Caco-2 (cell line): ENCODE results near the gene ZFHX3. TPM values are rescaled to one million over a fixed set of nuclear protein-coding genes. Genes with fewer than 3 reads are reported as not detected.

Source experiments
- BruUV-seq: library from RNA; stranded (reverse); fragments of 400-500 nt; replicated peaks from 2 replicates; lab custom pipeline; 2021; lab: Mats Ljungman, UMichigan
- CTCF ChIA-PET: fragments of 300-600 bp; sonication (Branson Sonifier 250); formaldehyde crosslinking; loops from one replicate; lab custom pipeline; 2022; ENCODE audit warnings: antibody characterized with exemption; lab: Charles Lee
- POLR2A ChIA-PET: fragments of 300-600 bp; sonication (Branson Sonifier 250); formaldehyde crosslinking; loops from one replicate; lab custom pipeline; 2022; ENCODE audit warnings: antibody characterized with exemption; lab: Charles Lee
- DNase-seq, 2 experiments: peaks; one replicate each; pipeline versions ENCODE4 v3.0.0 to v3.0.0-alpha.2; 2020 to 2022
- H3K27me3 ChIP-seq: replicated peaks from 2 replicates; pipeline ENCODE4 v1.6.0; 2011; ENCODE audit warnings: low read length; ENCODE audit not compliant: control insufficient read depth, insufficient read depth
- H3K36me3 ChIP-seq: 2 replicates; pipeline ENCODE4 v1.5.1; 2011; ENCODE audit warnings: low read length; ENCODE audit not compliant: control insufficient read depth, insufficient read depth
- H3K4me1 ChIP-seq: fragments of 250-450 bp; sonication (Bioruptor Pico); 2 replicates; pipeline ENCODE4 v1.5.1; 2020; ENCODE audit warnings: mild to moderate bottlenecking
- H3K4me3 ChIP-seq: 2 replicates; pipeline ENCODE4 v1.5.1; 2011; ENCODE audit warnings: low read depth, mild to moderate bottlenecking, control low read depth, low read length
- H3K9me3 ChIP-seq: fragments of 250-450 bp; sonication (Bioruptor Pico); 2 replicates; pipeline ENCODE4 v1.5.1; 2020; ENCODE audit warnings: mild to moderate bottlenecking, moderate library complexity
- H3K27ac Mint-ChIP-seq: one replicate; pipeline ENCODE4 v1.8.0; 2022; ENCODE audit warnings: mixed read lengths; ENCODE audit not compliant: unreplicated experiment
- H3K27me3 Mint-ChIP-seq: one replicate; pipeline ENCODE4 v1.8.0; 2022; ENCODE audit warnings: mixed read lengths; ENCODE audit not compliant: insufficient read depth, unreplicated experiment
- H3K36me3 Mint-ChIP-seq: one replicate; pipeline ENCODE4 v1.8.0; 2022; ENCODE audit warnings: mild to moderate bottlenecking, mixed read lengths; ENCODE audit not compliant: insufficient read depth, unreplicated experiment
- H3K4me1 Mint-ChIP-seq: one replicate; pipeline ENCODE4 v1.8.0; 2022; ENCODE audit warnings: low read depth, mixed read lengths; ENCODE audit not compliant: unreplicated experiment
- H3K4me3 Mint-ChIP-seq: one replicate; pipeline ENCODE4 v1.8.0; 2022; ENCODE audit warnings: mild to moderate bottlenecking, moderate library complexity, mixed read lengths; ENCODE audit not compliant: unreplicated experiment
- H3K9me3 Mint-ChIP-seq: one replicate; pipeline ENCODE4 v1.8.0; 2022; ENCODE audit warnings: mixed read lengths; ENCODE audit not compliant: unreplicated experiment
- CTCF ChIP-seq, 2 experiments: fragments of 200-600 bp in 1 of 2; IDR thresholded peaks; 1 replicate in 1 of 2; 2 replicates in 1 of 2; pipeline versions ENCODE4 v1.5.1 to v1.8.0; 2011 to 2022; ENCODE audit warnings: antibody characterized with exemption in 1 of 2, control low read depth in 1 of 2, inconsistent platforms in 1 of 2, low read depth in 1 of 2, low read length in 1 of 2, mild to moderate bottlenecking in 1 of 2, moderate library complexity in 1 of 2; ENCODE audit not compliant: insufficient read depth in 1 of 2, severe bottlenecking in 1 of 2, unreplicated experiment in 1 of 2
- intact Hi-C: fragments of 100-400 bp; cut with micrococcal nuclease; formaldehyde crosslinking; loops from one replicate; pipeline ENCODE4 v1.10.0; 2022; ENCODE audit not compliant: unreplicated experiment
- total RNA-seq: library from RNA; stranded (reverse); gene quantifications from 2 replicates; pipeline ENCODE4 v1.2.3, GENCODE V29; 2022

ZFHX3 gene
- total RNA-seq, 1 experiment from 2014 or later: 39.9 TPM

GRCh38 chr16:72961115-72961832 is 86.7 kb downstream of the ZFHX3 start:
- peak; percentile 40 to 54 for TF ChIP-seq CTCF (IDR thresholded peaks at IDR 0.05; ENCODE audit: insufficient read depth in 1 of 2, low read depth in 1 of 2, low read length in 1 of 2, severe bottlenecking in 1 of 2, unreplicated experiment in 1 of 2)
- H3K36me3 Mint-ChIP-seq: peaks cover 67% of the 10 kb centered on the region
- no peaks in the 10 kb centered on the region for H3K27me3 Mint-ChIP-seq
- Histone ChIP-seq H3K4me3 (no peak overlapping the region), H3K27me3 (no peaks in the 10 kb centered on the region), H3K36me3 (peaks cover 3% of the 10 kb centered on the region), H3K4me1 (no peaks in the 10 kb centered on the region), H3K9me3 (no peaks in the 10 kb centered on the region)
- DNase-seq: peak in 1 of 2 experiments; percentile 26
- H3K27ac Mint-ChIP-seq: peak overlapping the region; percentile 21
- H3K4me3 Mint-ChIP-seq: no peak overlapping the region
- no peaks in the 10 kb centered on the region for H3K9me3 Mint-ChIP-seq
- BruUV-seq: no TSS peak
- ChIA-PET CTCF (interaction anchor here (0.6 to 1.5 kb wide), 2 partner anchors 129 to 457 kb away, joined by 6 to 8 read pairs; no protein-coding TSS in a partner anchor), POLR2A (no interaction called here)
- intact Hi-C loops: no loop called here
- H3K4me1 Mint-ChIP-seq: peaks cover 23% of the 10 kb centered on the region

GRCh38 chr16:72960101-72960500 is 87.8 kb downstream of the ZFHX3 start:
- peaks cover 23% of the 10 kb centered on the region for H3K4me1 Mint-ChIP-seq
- no peaks in the 10 kb centered on the region for H3K27me3 ChIP-seq
- TF ChIP-seq CTCF (IDR thresholded peaks at IDR 0.05; ENCODE audit: insufficient read depth in 1 of 2, low read depth in 1 of 2, low read length in 1 of 2, severe bottlenecking in 1 of 2, unreplicated experiment in 1 of 2): no peak
- H3K4me3 ChIP-seq: no peak overlapping the region
- no peaks in the 10 kb centered on the region for H3K9me3 Mint-ChIP-seq
- H3K4me3 Mint-ChIP-seq: no peak overlapping the region
- peaks cover 71% of the 10 kb centered on the region for H3K36me3 Mint-ChIP-seq
- H3K4me1 ChIP-seq: no peaks in the 10 kb centered on the region
- CTCF ChIA-PET: no interaction called here
- BruUV-seq: no TSS peak
- POLR2A ChIA-PET: no interaction called here
- intact Hi-C loops: no loop called here
- peak overlapping the region; percentile 62 for H3K27ac Mint-ChIP-seq
- no peak for DNase-seq
- no peaks in the 10 kb centered on the region for H3K27me3 Mint-ChIP-seq
- peaks cover 3% of the 10 kb centered on the region for H3K36me3 ChIP-seq
- H3K9me3 ChIP-seq: no peaks in the 10 kb centered on the region

GRCh38 chr16:72959301-72959996 is 88.5 kb downstream of the ZFHX3 start:
- Mint-ChIP-seq H3K27me3 (no peaks in the 10 kb centered on the region), H3K27ac (peak overlapping the region; percentile 62), H3K9me3 (no peaks in the 10 kb centered on the region), H3K4me1 (peaks cover 23% of the 10 kb centered on the region), H3K36me3 (peaks cover 71% of the 10 kb centered on the region), H3K4me3 (no peak overlapping the region)
- ChIA-PET CTCF (interaction anchor here (0.6 kb wide), 1 partner anchor 51 kb away, joined by 3 read pairs; no protein-coding TSS in a partner anchor), POLR2A (no interaction called here)
- BruUV-seq: no TSS peak
- no peaks in the 10 kb centered on the region for H3K4me1 ChIP-seq
- no peak overlapping the region for H3K4me3 ChIP-seq
- H3K36me3 ChIP-seq: peaks cover 3% of the 10 kb centered on the region
- intact Hi-C loops: no loop called here
- no peaks in the 10 kb centered on the region for H3K9me3 ChIP-seq
- no peak for DNase-seq
- no peak for TF ChIP-seq CTCF (IDR thresholded peaks at IDR 0.05; ENCODE audit: insufficient read depth in 1 of 2, low read depth in 1 of 2, low read length in 1 of 2, severe bottlenecking in 1 of 2, unreplicated experiment in 1 of 2)
- H3K27me3 ChIP-seq: no peaks in the 10 kb centered on the region
